ENCODE data around the gene OVOL1. TPM values are rescaled to one million over a fixed set of nuclear protein-coding genes. Genes with fewer than 3 reads are reported as not detected.

The OVOL1 gene
- total RNA-seq, 1 experiment from 2014 or later, result not detected

- in situ Hi-C loops (cut with HindIII; ENCODE audit: low pct_unique_long_range_greater_than_20kb, low sequenced_read_pairs), result no loop called here
- DNase-seq (ENCODE audit: low read depth, low spot score), result no peak
Observed at GRCh38 chr11:65774525-65775306, 12.1 kb upstream of the OVOL1 start.

- in situ Hi-C loops (cut with HindIII; ENCODE audit: low pct_unique_long_range_greater_than_20kb, low sequenced_read_pairs), result no loop called here
- DNase-seq (ENCODE audit: low read depth, low spot score), result no peak
Observed at GRCh38 chr11:65776196-65776595, 10.7 kb upstream of the OVOL1 start.

DNA sequence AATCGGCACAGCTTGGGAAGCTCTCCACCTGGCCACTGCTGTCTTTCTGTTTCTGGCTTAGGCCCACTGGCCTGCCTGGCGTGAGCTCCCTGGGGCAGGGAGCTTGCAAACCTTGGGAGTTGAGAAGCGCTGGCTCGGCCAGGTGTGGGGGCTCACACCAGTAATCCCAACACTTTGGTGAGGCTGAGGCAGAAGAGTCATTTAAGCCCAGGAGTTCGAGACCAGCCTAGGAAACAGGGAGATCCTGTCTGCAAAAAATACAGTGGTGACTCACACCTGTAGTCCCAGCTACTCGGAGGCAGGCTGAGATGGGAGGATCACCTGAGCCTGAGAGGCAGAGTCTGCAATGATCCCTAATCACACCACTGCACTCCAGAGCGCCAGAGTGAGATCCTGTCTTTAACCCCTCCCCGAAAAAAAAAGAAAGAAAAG lies 10.1 kb upstream of the OVOL1 start:
- no peak for DNase-seq (ENCODE audit: low read depth, low spot score)
- in situ Hi-C loops (cut with HindIII; ENCODE audit: low pct_unique_long_range_greater_than_20kb, low sequenced_read_pairs), result no loop called here

GRCh38 chr11:65777241-65777640 lies 9.6 kb upstream of the OVOL1 start:
- no peak for DNase-seq (ENCODE audit: low read depth, low spot score)
- in situ Hi-C loops (cut with HindIII; ENCODE audit: low pct_unique_long_range_greater_than_20kb, low sequenced_read_pairs), result no loop called here

GRCh38 chr11:65777821-65778361 lies 9.0 kb upstream of the OVOL1 start:
- in situ Hi-C loops (cut with HindIII; ENCODE audit: low pct_unique_long_range_greater_than_20kb, low sequenced_read_pairs), result no loop called here
- no peak for DNase-seq (ENCODE audit: low read depth, low spot score)

- DNase-seq (ENCODE audit: low read depth, low spot score), result no peak
- in situ Hi-C loops (cut with HindIII; ENCODE audit: low pct_unique_long_range_greater_than_20kb, low sequenced_read_pairs), result no loop called here
Observed at GRCh38 chr11:65778431-65778900, 8.4 kb upstream of the OVOL1 start.

- in situ Hi-C loops (cut with HindIII; ENCODE audit: low pct_unique_long_range_greater_than_20kb, low sequenced_read_pairs), result no loop called here
- no peak for DNase-seq (ENCODE audit: low read depth, low spot score)
Observed at GRCh38 chr11:65778901-65779668, 7.8 kb upstream of the OVOL1 start.

DNA sequence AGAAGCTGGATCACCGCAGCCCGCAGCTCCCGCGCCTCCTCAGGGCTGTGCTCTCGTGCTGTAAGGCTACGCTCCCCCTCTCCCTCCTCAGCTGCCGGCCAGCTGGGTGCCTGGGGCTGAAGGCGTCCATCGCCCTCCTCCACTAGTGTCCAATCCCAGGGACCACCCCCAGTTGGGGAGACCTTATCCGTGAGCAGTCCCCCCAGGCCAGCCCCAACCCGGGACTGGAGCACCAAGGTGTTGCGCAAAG lies 7.3 kb upstream of the OVOL1 start:
- in situ Hi-C loops (cut with HindIII; ENCODE audit: low pct_unique_long_range_greater_than_20kb, low sequenced_read_pairs), result no loop called here
- no peak for DNase-seq (ENCODE audit: low read depth, low spot score)

DNA sequence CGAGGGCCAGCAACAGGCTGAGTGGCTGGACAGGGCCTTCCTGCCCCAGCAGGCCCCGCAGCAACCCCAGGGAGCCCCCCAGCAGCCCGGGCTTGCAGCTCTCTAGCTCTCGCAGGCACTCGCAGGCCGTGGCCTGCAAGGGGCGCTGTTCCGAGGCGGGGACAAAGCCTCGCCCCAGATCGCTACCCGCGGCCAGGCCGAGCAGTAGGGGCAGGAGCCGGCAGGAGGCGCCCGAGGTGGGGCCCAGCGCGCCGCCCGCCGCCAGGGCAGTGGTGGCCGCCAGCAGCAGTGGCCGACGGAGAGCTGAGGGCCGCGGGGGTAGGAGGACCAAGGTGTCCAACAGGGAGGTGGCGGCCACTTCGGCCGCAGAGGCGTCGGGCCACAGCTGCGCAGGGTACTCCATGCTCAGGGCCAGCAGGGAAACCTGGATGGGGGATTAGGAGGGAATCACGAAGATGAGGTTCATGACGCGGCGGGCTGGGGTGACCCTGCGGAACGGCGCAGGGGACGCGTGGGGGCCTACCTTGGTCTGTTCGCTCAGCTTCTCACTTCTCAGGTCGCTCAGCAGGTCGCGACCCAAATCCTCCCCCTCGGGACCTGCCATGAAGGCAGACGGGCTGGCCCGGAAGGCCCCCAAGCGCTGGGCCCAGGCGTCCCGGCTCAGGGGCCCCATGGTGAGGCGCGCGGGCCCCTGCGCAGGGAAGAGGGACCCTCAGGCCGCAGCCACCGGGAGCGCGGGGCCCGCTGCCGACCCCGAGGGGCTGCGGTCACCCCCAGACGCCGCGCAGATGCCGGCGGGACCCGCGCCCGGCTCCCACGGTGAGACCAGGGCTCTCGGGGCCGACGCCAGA lies 6.7 kb upstream of the OVOL1 start:
- DNase-seq (ENCODE audit: low read depth, low spot score), result peak; percentile 77
- in situ Hi-C loops (cut with HindIII; ENCODE audit: low pct_unique_long_range_greater_than_20kb, low sequenced_read_pairs), result no loop called here

DNA sequence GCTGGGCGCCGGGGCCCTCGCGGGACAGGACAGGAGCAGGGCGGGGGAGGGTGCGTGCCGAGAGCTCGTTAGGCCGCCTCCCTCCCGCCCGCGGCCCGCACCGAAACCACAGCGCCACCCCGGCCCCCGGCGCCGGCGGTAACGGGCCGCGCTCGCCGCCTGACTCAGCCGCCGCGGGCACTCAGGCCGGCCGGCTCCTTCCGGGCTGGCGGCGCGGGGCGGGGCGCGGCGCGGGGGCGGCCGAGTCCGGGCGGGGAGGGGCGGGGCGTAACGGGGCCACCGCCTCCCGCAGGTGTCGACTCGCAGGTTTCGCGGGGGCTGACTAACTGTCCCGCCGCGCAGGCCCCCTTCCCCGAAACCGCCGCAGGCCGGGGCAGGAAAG lies 6.1 kb upstream of the OVOL1 start, which contains the start of gene AP5B1:
Gene AP5B1, minus strand, starts transcription at position 207 of the 382 bp plus-strand sequence. CDS start 385 bp downstream, outside the sequence.
- DNase-seq (ENCODE audit: low read depth, low spot score), result peak; percentile 51
- in situ Hi-C loops (cut with HindIII; ENCODE audit: low pct_unique_long_range_greater_than_20kb, low sequenced_read_pairs), result no loop called here

GRCh38 chr11:65781152-65781961 lies 5.5 kb upstream of the OVOL1 start:
- DNase-seq (ENCODE audit: low read depth, low spot score), result no peak
- in situ Hi-C loops (cut with HindIII; ENCODE audit: low pct_unique_long_range_greater_than_20kb, low sequenced_read_pairs), result no loop called here

- no peak for DNase-seq (ENCODE audit: low read depth, low spot score)
- in situ Hi-C loops (cut with HindIII; ENCODE audit: low pct_unique_long_range_greater_than_20kb, low sequenced_read_pairs), result no loop called here
Observed at GRCh38 chr11:65781962-65782815, 4.7 kb upstream of the OVOL1 start.

GRCh38 chr11:65782816-65783228 lies 4.0 kb upstream of the OVOL1 start:
- in situ Hi-C loops (cut with HindIII; ENCODE audit: low pct_unique_long_range_greater_than_20kb, low sequenced_read_pairs), result no loop called here
- no peak for DNase-seq (ENCODE audit: low read depth, low spot score)

GRCh38 chr11:65785319-65786007 lies 1.4 kb upstream of the OVOL1 start:
- no peak for DNase-seq (ENCODE audit: low read depth, low spot score)
- in situ Hi-C loops (cut with HindIII; ENCODE audit: low pct_unique_long_range_greater_than_20kb, low sequenced_read_pairs), result no loop called here

- no peak for DNase-seq (ENCODE audit: low read depth, low spot score)
- in situ Hi-C loops (cut with HindIII; ENCODE audit: low pct_unique_long_range_greater_than_20kb, low sequenced_read_pairs), result no loop called here
Observed at GRCh38 chr11:65786008-65786785, 666 bp upstream of the OVOL1 start.
